Testis (tissue), 3 donors: ENCODE data around the gene CFDP1. TPM values are rescaled to one million over a fixed set of nuclear protein-coding genes. Genes with fewer than 3 reads are reported as not detected.
"Not testable (repeated sequence)": the region's sequence is repeated elsewhere in the genome, so short reads cannot be mapped to it uniquely, and the experiment has no call there.

Experiments
- DNase-seq: peaks from one replicate; pipeline ENCODE4 v3.0.0-alpha.2; 2019
- H3K27ac ChIP-seq, 2 donors: fragments of 200-600 bp; sonication (generic); one replicate each; pipeline ENCODE4 v1.5.1; 2019
- H3K27me3 ChIP-seq: fragments of 200-600 bp; sonication (generic); one replicate; pipeline ENCODE4 v1.5.1; 2019
- H3K36me3 ChIP-seq: fragments of 200-600 bp; sonication (generic); one replicate; pipeline ENCODE4 v1.5.1; 2017; ENCODE audit warnings: low read depth; ENCODE audit errors: missing control alignments
- H3K4me1 ChIP-seq: fragments of 200-600 bp; sonication (generic); one replicate; pipeline ENCODE4 v1.5.1; 2019
- H3K4me3 ChIP-seq, 2 donors: fragments of 200-600 bp; sonication (generic); one replicate each; pipeline ENCODE4 v1.5.1; 2017 to 2019
- H3K9me3 ChIP-seq: fragments of 200-600 bp; sonication (generic); one replicate; pipeline ENCODE4 v1.5.1; 2017
- CTCF ChIP-seq, 3 experiments: fragments of 450-650 bp in 2 of 3; fragments of 200-600 bp in 1 of 3; sonication (generic) in 1 of 3; IDR thresholded peaks; one replicate each; pipeline ENCODE4 v1.5.1; 2016 to 2019; ENCODE audit warnings: antibody characterized with exemption in 3 of 3, mild to moderate bottlenecking in 2 of 3, moderate library complexity in 1 of 3
- POLR2A ChIP-seq: fragments of 450-650 bp; IDR thresholded peaks from one replicate; pipeline ENCODE4 v1.6.1; 2017; ENCODE audit warnings: antibody characterized with exemption, mild to moderate bottlenecking, moderate library complexity
- WGBS, 2 donors: methylation state at CpG; one replicate each; pipeline ENCODE4 v1.1.5; 2018; 5-methylcytosine and 5-hydroxymethylcytosine counted together
- intact Hi-C: fragments of 100-400 bp; cut with DNase I; formaldehyde crosslinking; loops from one replicate; pipeline ENCODE4 v1.15.1; 2023; ENCODE audit warnings: low total_unique reads
- polyA plus RNA-seq: library from polyadenylated mRNA; stranded (reverse); fragments of 350-450 nt; fragmentation: Illumina TruSeq; extraction: RNeasy Lipid Tissue Mini Kit (QIAGEN cat#74804); gene quantifications from one replicate; pipeline ENCODE4 v1.2.3, GENCODE V29; 2014; ENCODE audit warnings: low read depth, low replicate concordance; ENCODE audit not compliant: insufficient read depth
- total RNA-seq, 2 donors: library from RNA; depleted of rRNA; stranded (reverse); fragments of >200 nt; gene quantifications; one replicate each; pipeline ENCODE4 v1.2.3, GENCODE V29; 2016

CFDP1 gene
- total and polyA plus RNA-seq, 3 donors from 2014 or later: 111 to 133 (median 127) TPM

GRCh38 chr16:75458029-75458428 is 24.7 kb upstream of the CFDP1 start:
- Histone ChIP-seq H3K9me3 (no peaks in the 10 kb centered on the region), H3K27me3 (no peaks in the 10 kb centered on the region), H3K36me3 (no peaks in the 10 kb centered on the region), H3K4me3 (no peak overlapping the region), H3K27ac (no peak overlapping the region), H3K4me1 (peaks cover 9% of the 10 kb centered on the region)
- TF ChIP-seq POLR2A (no peak), CTCF (IDR thresholded peaks at IDR 0.05) (no peak)
- DNase-seq: no peak
- intact Hi-C loops: no loop called here
- 92 to 95% methylated on average over 4 of the region's 4 CpGs for WGBS, 2 donors

DNA sequence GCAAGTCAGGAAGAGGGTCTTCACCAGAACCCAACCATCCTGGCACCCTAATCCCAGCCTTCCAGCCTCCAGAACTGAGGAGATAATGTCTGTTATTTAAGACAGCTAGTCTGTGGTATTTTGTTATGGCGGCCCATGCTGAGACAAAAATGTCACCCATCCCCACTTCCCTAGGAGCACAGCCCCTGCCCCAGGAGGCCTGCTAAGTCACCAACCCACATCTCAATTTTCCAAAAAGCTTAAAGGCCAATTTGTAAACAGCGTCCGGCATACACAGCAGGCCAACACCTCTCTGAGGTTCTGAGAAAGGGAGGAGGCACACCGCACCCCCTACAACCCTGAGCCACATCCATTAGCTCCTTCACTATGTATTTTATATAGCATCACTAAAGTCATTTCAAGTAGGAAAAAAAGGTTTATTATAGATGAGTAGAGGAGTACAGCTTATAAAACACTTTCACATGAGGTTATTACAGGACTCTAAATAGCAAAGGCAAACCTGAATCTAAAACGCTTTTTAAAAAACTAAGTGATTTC is 24.2 kb upstream of the CFDP1 start:
- H3K36me3 ChIP-seq: no peaks in the 10 kb centered on the region
- H3K27me3 ChIP-seq: no peaks in the 10 kb centered on the region
- H3K4me1 ChIP-seq: peaks cover 5% of the 10 kb centered on the region
- no peak for DNase-seq
- 88 to 95% methylated on average over 5 of the region's 5 CpGs for WGBS, 2 donors
- intact Hi-C loops: no loop called here
- no peaks in the 10 kb centered on the region for H3K9me3 ChIP-seq
- H3K4me3 ChIP-seq: no peak overlapping the region
- no peak for TF ChIP-seq POLR2A
- no peak for TF ChIP-seq CTCF (IDR thresholded peaks at IDR 0.05)
- no peak overlapping the region for H3K27ac ChIP-seq

DNA sequence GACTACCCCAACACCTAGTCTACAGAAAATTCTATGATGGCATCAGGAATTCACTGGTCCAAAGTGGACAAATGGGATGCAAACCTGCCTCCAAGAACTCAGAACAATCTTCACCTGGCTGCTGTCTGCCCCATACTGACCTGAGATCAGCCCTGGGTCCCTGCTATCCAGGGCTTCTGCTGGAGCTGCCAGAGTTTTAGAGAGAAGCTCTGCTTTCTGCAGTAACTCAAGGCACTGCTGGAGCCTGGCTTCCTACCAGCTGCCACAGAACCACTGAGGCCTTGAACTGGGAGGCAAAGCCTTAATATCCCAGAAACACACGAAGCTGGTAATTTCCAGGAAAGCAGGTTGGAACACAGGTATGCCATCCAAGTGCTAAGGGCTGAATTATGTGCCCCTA is 23.7 kb upstream of the CFDP1 start:
- Histone ChIP-seq H3K27ac (no peak overlapping the region), H3K4me1 (no peaks in the 10 kb centered on the region), H3K27me3 (no peaks in the 10 kb centered on the region), H3K9me3 (no peaks in the 10 kb centered on the region), H3K36me3 (no peaks in the 10 kb centered on the region), H3K4me3 (no peak overlapping the region)
- intact Hi-C loops: no loop called here
- 50 to 62% methylated on average over 1 of the region's 1 CpG for WGBS, 2 donors
- no peak for DNase-seq
- no peak for TF ChIP-seq POLR2A
- TF ChIP-seq CTCF (IDR thresholded peaks at IDR 0.05): no peak

DNA sequence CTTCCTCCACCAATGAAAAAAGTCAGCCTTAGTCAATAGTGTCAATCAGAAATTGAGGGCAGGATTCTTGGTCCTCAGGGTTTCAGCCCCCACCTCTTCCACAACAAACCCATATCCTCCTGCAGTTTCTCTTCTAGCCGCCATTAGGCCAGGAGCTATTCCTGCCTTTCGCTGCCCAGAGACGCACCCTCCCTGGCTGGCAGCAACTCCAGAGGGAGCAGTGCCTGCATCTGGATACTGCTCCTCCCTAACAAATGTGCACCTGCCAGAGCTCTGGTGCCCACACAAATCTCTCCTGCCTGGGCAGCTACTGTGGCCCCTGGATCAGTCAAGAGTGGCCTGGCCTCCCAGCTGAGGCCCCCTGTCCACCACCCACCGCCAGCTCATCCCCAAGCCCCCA is 23.2 kb upstream of the CFDP1 start:
- H3K36me3 ChIP-seq, H3K27ac ChIP-seq, intact Hi-C loops, H3K27me3 ChIP-seq, H3K4me1 ChIP-seq, H3K4me3 ChIP-seq, DNase-seq, H3K9me3 ChIP-seq: not testable (repeated sequence)
- 89 to 90% methylated on average over 4 of the region's 4 CpGs for WGBS, 2 donors

DNA sequence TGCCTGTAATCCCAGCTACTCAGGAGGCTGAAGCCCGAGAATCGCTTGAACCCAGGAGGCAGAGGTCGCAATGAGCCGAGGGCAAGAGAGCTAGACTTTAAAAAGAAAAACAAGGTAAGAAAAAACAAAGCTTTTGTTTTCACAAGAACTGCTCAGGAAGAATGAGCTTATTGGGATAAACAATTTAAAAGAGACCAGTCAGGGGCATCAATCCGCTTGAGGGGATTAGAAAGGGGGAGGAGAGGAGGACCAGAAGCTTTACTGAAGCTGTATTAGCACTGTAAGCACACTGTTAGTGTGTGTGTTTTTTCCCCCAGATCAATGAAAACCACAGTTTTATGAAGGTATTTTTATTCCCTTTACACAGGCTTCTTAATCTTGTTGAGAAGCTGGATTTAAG is 22.4 kb upstream of the CFDP1 start:
- intact Hi-C loops: no loop called here
- WGBS, 2 donors: 70 to 76% methylated on average over 5 of the region's 5 CpGs
- TF ChIP-seq CTCF (IDR thresholded peaks at IDR 0.05) (no peak), POLR2A (no peak)

More for the DNA sequence above, 22.4 kb upstream of the CFDP1 start:
- Histone ChIP-seq H3K27ac (no peak overlapping the region), H3K4me1 (no peaks in the 10 kb centered on the region), H3K36me3 (no peaks in the 10 kb centered on the region), H3K27me3 (no peaks in the 10 kb centered on the region), H3K9me3 (no peaks in the 10 kb centered on the region), H3K4me3 (no peak overlapping the region)
- no peak for DNase-seq
